HepG2 (cell line): ENCODE data around the gene TUBB4B. TPM values are rescaled to one million over a fixed set of nuclear protein-coding genes. Genes with fewer than 3 reads are reported as not detected.
A peak's percentile ranks its signal among the peaks of the same experiment; 100 is the strongest.

ENCODE experiments used
- ATF5 ChIP-seq: sonication (generic); formaldehyde crosslinking; IDR thresholded peaks from 2 replicates; pipeline ENCODE4 v1.4.0; 2020; ENCODE audit warnings: mild to moderate bottlenecking, low read depth, missing genetic modification reagents
- BCL3 ChIP-seq: sonication (generic); formaldehyde crosslinking; IDR thresholded peaks from 2 replicates; pipeline ENCODE4 v1.5.1; 2020; ENCODE audit warnings: mild to moderate bottlenecking, missing genetic modification reagents, moderate library complexity
- ETV6 ChIP-seq: sonication (generic); formaldehyde crosslinking; conservative IDR thresholded peaks from 2 replicates; pipeline ENCODE4 v1.4.0; 2020; ENCODE audit warnings: missing genetic modification reagents
- GABPA ChIP-seq, 2 experiments: IDR thresholded peaks; 2 replicates each; pipeline ENCODE4 v1.6.1; 2011 to 2016; ENCODE audit warnings: low read depth in 2 of 2, low read length in 1 of 2, missing biosample characterization in 1 of 2, missing genetic modification characterization in 1 of 2
- HINFP ChIP-seq: sonication (generic); formaldehyde crosslinking; IDR thresholded peaks from 2 replicates; pipeline ENCODE4 v1.4.0; 2020; ENCODE audit warnings: low read depth, mild to moderate bottlenecking, missing genetic modification reagents
- MAX ChIP-seq: IDR thresholded peaks from 2 replicates; pipeline ENCODE4 v1.6.1; 2012; ENCODE audit warnings: inconsistent platforms
- MBD4 ChIP-seq: IDR thresholded peaks from 2 replicates; pipeline ENCODE4 v1.6.1; 2012; ENCODE audit warnings: low read length, inconsistent platforms, borderline replicate concordance
- MED1 ChIP-seq: sonication (generic); formaldehyde crosslinking; IDR thresholded peaks from 2 replicates; pipeline ENCODE4 v1.4.0; 2020; ENCODE audit warnings: missing genetic modification reagents
- MTF2 ChIP-seq: sonication (generic); formaldehyde crosslinking; IDR thresholded peaks from 2 replicates; pipeline ENCODE4 v1.5.0; 2020; ENCODE audit warnings: missing genetic modification reagents, borderline replicate concordance
- MXD1 ChIP-seq: sonication (generic); formaldehyde crosslinking; IDR thresholded peaks from 2 replicates; pipeline ENCODE4 v1.4.0; 2020; ENCODE audit warnings: mild to moderate bottlenecking, missing genetic modification reagents
- MZF1 ChIP-seq: sonication (generic); formaldehyde crosslinking; IDR thresholded peaks from 2 replicates; pipeline ENCODE4 v1.8.1; 2023; ENCODE audit warnings: mild to moderate bottlenecking, missing genetic modification reagents, borderline replicate concordance
- NCOA2 ChIP-seq: sonication (generic); formaldehyde crosslinking; IDR thresholded peaks from 2 replicates; pipeline ENCODE4 v1.8.0; 2022; ENCODE audit warnings: inconsistent platforms
- PBX3 ChIP-seq: sonication (generic); formaldehyde crosslinking; IDR thresholded peaks from 2 replicates; pipeline ENCODE4 v1.8.1; 2023; ENCODE audit warnings: missing genetic modification reagents, inconsistent platforms, borderline replicate concordance
- SMYD3 ChIP-seq: sonication (generic); formaldehyde crosslinking; IDR thresholded peaks from 2 replicates; pipeline ENCODE4 v1.8.1; 2023; ENCODE audit warnings: mild to moderate bottlenecking, missing genetic modification reagents
- SP5 ChIP-seq: IDR thresholded peaks from 2 replicates; pipeline ENCODE4 v1.6.1; 2016; ENCODE audit warnings: low read depth, borderline replicate concordance
- SRSF1 ChIP-seq: fragments of 200-400 bp; formaldehyde crosslinking; optimal IDR thresholded peaks from 2 replicates; pipeline ENCODE3; 2017; ENCODE audit warnings: mild to moderate bottlenecking, low read depth, low read length, moderate library complexity
- ZC3H13 ChIP-seq: sonication (generic); formaldehyde crosslinking; IDR thresholded peaks from 2 replicates; pipeline ENCODE4 v1.8.1; 2023; ENCODE audit warnings: mild to moderate bottlenecking, missing genetic modification reagents, moderate library complexity
- ZFP91 ChIP-seq: sonication (generic); formaldehyde crosslinking; IDR thresholded peaks from 2 replicates; pipeline ENCODE4 v1.9.0; 2022; ENCODE audit warnings: missing genetic modification reagents, mild to moderate bottlenecking, borderline replicate concordance
- ZNF432 ChIP-seq: sonication (generic); formaldehyde crosslinking; IDR thresholded peaks from 2 replicates; pipeline ENCODE4 v1.5.0; 2020; ENCODE audit warnings: missing genetic modification reagents, mild to moderate bottlenecking, borderline replicate concordance
- ZNF782 ChIP-seq: sonication (generic); formaldehyde crosslinking; IDR thresholded peaks from 2 replicates; pipeline ENCODE4 v1.4.0; 2020; ENCODE audit warnings: missing genetic modification reagents, mild to moderate bottlenecking, borderline replicate concordance
- ZNF83 ChIP-seq: sonication (generic); formaldehyde crosslinking; IDR thresholded peaks from 2 replicates; pipeline ENCODE4 v1.4.0; 2020; ENCODE audit warnings: missing genetic modification reagents, mild to moderate bottlenecking, borderline replicate concordance
- ZSCAN9 ChIP-seq: IDR thresholded peaks from 2 replicates; pipeline ENCODE4 v1.6.1; 2016; ENCODE audit warnings: borderline replicate concordance
- polyA plus RNA-seq, 8 experiments: library from polyadenylated mRNA; depleted of rRNA in 3 of 8; stranded (reverse) in 7 of 8; unstranded in 1 of 8; fragments of >200 nt; fragmentation: Illumina TruSeq in 4 of 8; extraction: Trizol in 4 of 8; gene quantifications; 2 replicates each; pipeline versions ENCODE4 v1.2.1 to v1.2.3, GENCODE V29; 2011 to 2016; ENCODE audit warnings: low read depth in 4 of 8, missing spikeins in 1 of 8, mixed read lengths in 1 of 8; ENCODE audit not compliant: insufficient read depth in 1 of 8
- total RNA-seq, 5 experiments: library from RNA; depleted of rRNA; stranded (reverse); fragments of >200 nt; fragmentation: Illumina TruSeq; extraction: Trizol; gene quantifications; 2 replicates each; pipeline ENCODE4 v1.2.3, GENCODE V29; 2016; ENCODE audit warnings: low read depth in 1 of 5

TUBB4B gene
- total and polyA plus RNA-seq, 2 of the 13 experiments (the other 11 are each of a cell fraction or from before 2014, with no cell fraction given) = 182 to 412 TPM

- TF ChIP-seq GABPA (IDR thresholded peaks at IDR 0.05; ENCODE audit: low read depth, low read length) (no peak), GABPA (CRISPR knock-in tag; IDR thresholded peaks at IDR 0.05; ENCODE audit: low read depth) (peak; percentile 72), MED1 (peak; percentile 71), ETV6 (CRISPR knock-in tag) (no peak), MZF1 (CRISPR knock-in tag) (no peak), ATF5 (CRISPR knock-in tag) (no peak), BCL3 (no peak; the same call in 1 of the 2 replicates), MBD4 (no peak), ZNF432 (no peak), ZC3H13 (0 out of 2 replicates have a peak, but pooled peaks have one; percentile 9), MAX (peak; percentile 70; the same call in 1 of the 2 replicates), ZSCAN9 (CRISPR knock-in tag) (no peak; the same call in 1 of the 2 replicates), ZFP91 (peak; percentile 15), HINFP (CRISPR knock-in tag) (no peak; the same call in 1 of the 2 replicates), NCOA2 (no peak), SMYD3 (CRISPR knock-in tag) (no peak), SP5 (CRISPR knock-in tag) (peak; percentile 41; the same call in 1 of the 2 replicates), PBX3 (CRISPR knock-in tag) (no peak), ZNF782 (no peak), SRSF1 (no peak), MXD1 (peak; percentile 38; the same call in 1 of the 2 replicates), ZNF83 (CRISPR knock-in tag) (no peak), MTF2 (no peak)
Observed at GRCh38 chr9:137254624-137255447, 13.7 kb downstream of the TUBB4B start, which contains the start of gene NELFB (continued).
